ENCODE results near the gene MAST4. TPM values are rescaled to one million over a fixed set of nuclear protein-coding genes. Genes with fewer than 3 reads are reported as not detected.

The MAST4 gene
- total RNA-seq, 1 experiment from 2014 or later: 10.9 TPM

GRCh38 chr5:66788556-66788955, 192.4 kb downstream of the MAST4 start:
- Mint-ChIP-seq H3K36me3 (ENCODE audit: insufficient read depth, unreplicated experiment) (no peaks in the 10 kb centered on the region), H3K27ac (ENCODE audit: unreplicated experiment) (no peak overlapping the region), H3K4me3 (ENCODE audit: low read depth, unreplicated experiment) (no peak overlapping the region), H3K9me3 (ENCODE audit: low read depth, unreplicated experiment) (no peaks in the 10 kb centered on the region), H3K4me1 (ENCODE audit: low read depth, unreplicated experiment) (no peaks in the 10 kb centered on the region), H3K27me3 (ENCODE audit: unreplicated experiment) (peaks cover 4% of the 10 kb centered on the region)
- intact Hi-C loops (cut with micrococcal nuclease; ENCODE audit: unreplicated experiment): no loop called here
- no peak for DNase-seq
- no TSS peak for BruUV-seq (replicated peaks)
- CTCF ChIA-PET: interaction anchor here (0.6 kb wide), 1 partner anchor 1345 kb away, joined by 3 read pairs; no protein-coding TSS in a partner anchor
- no peak for TF ChIP-seq CTCF (IDR thresholded peaks at IDR 0.05; ENCODE audit: unreplicated experiment)

DNA sequence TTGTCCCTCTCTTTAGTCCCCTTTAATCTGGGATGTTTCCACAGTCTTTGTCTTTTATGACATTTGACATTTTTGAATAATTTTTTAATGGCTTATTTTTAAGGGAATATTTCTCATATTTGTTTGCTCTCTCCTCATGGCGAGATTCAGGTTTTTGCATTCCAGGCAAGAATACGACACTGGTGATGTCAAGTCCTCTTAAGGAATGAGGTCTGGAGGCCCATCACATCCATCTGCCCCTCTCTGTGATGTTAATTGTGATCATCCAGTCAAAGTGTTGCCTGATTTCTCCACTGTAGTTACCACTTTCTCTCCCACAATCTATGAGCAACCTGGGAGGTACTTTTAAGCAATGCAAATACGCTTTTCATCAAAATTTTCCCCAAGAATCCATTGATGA, 193.2 kb downstream of the MAST4 start:
- Mint-ChIP-seq H3K27me3 (ENCODE audit: unreplicated experiment) (peaks cover 8% of the 10 kb centered on the region), H3K4me3 (ENCODE audit: low read depth, unreplicated experiment) (no peak overlapping the region), H3K4me1 (ENCODE audit: low read depth, unreplicated experiment) (no peaks in the 10 kb centered on the region), H3K9me3 (ENCODE audit: low read depth, unreplicated experiment) (no peaks in the 10 kb centered on the region), H3K36me3 (ENCODE audit: insufficient read depth, unreplicated experiment) (no peaks in the 10 kb centered on the region), H3K27ac (ENCODE audit: unreplicated experiment) (no peak overlapping the region)
- intact Hi-C loops (cut with micrococcal nuclease; ENCODE audit: unreplicated experiment): no loop called here
- DNase-seq: no peak
- BruUV-seq (replicated peaks): no TSS peak
- CTCF ChIA-PET: no interaction called here
- TF ChIP-seq CTCF (IDR thresholded peaks at IDR 0.05; ENCODE audit: unreplicated experiment): no peak

GRCh38 chr5:66793049-66793448, 196.9 kb downstream of the MAST4 start:
- DNase-seq: no peak
- Mint-ChIP-seq H3K27ac (ENCODE audit: unreplicated experiment) (no peak overlapping the region), H3K4me1 (ENCODE audit: low read depth, unreplicated experiment) (no peaks in the 10 kb centered on the region), H3K36me3 (ENCODE audit: insufficient read depth, unreplicated experiment) (no peaks in the 10 kb centered on the region), H3K4me3 (ENCODE audit: low read depth, unreplicated experiment) (no peak overlapping the region), H3K27me3 (ENCODE audit: unreplicated experiment) (peaks cover 27% of the 10 kb centered on the region), H3K9me3 (ENCODE audit: low read depth, unreplicated experiment) (no peaks in the 10 kb centered on the region)
- BruUV-seq (replicated peaks): no TSS peak
- no peak for TF ChIP-seq CTCF (IDR thresholded peaks at IDR 0.05; ENCODE audit: unreplicated experiment)
- CTCF ChIA-PET: no interaction called here
- intact Hi-C loops (cut with micrococcal nuclease; ENCODE audit: unreplicated experiment): no loop called here

GRCh38 chr5:66795682-66796081, 199.5 kb downstream of the MAST4 start:
- CTCF ChIA-PET: no interaction called here
- H3K9me3 Mint-ChIP-seq (ENCODE audit: low read depth, unreplicated experiment): no peaks in the 10 kb centered on the region
- no peak overlapping the region for H3K4me3 Mint-ChIP-seq (ENCODE audit: low read depth, unreplicated experiment)
- no peaks in the 10 kb centered on the region for H3K36me3 Mint-ChIP-seq (ENCODE audit: insufficient read depth, unreplicated experiment)
- H3K27me3 Mint-ChIP-seq (ENCODE audit: unreplicated experiment): peaks cover 53% of the 10 kb centered on the region
- H3K27ac Mint-ChIP-seq (ENCODE audit: unreplicated experiment): no peak overlapping the region
- no peak for DNase-seq
- TF ChIP-seq CTCF (IDR thresholded peaks at IDR 0.05; ENCODE audit: unreplicated experiment): no peak
- intact Hi-C loops (cut with micrococcal nuclease; ENCODE audit: unreplicated experiment): no loop called here
- no TSS peak for BruUV-seq (replicated peaks)
- H3K4me1 Mint-ChIP-seq (ENCODE audit: low read depth, unreplicated experiment): no peaks in the 10 kb centered on the region
